ENCODE data around the gene LTBP1.

LTBP1 gene

GRCh38 chr2:33094303-33094702 is 147.6 kb downstream of the LTBP1 start:
- Histone ChIP-seq H3K36me3 (ENCODE audit: control insufficient read depth, insufficient read depth, low read length) (no peaks in the 10 kb centered on the region), H3K4me1 (ENCODE audit: control insufficient read depth, insufficient read depth, low read length) (no peaks in the 10 kb centered on the region), H3K9ac (ENCODE audit: low read depth, low read length) (no peak overlapping the region), H3K4me3 (ENCODE audit: low read depth, low read length) (no peak overlapping the region), H3K27me3 (ENCODE audit: control insufficient read depth, insufficient read depth, low read length) (no peaks in the 10 kb centered on the region), H3K9me3 (ENCODE audit: control insufficient read depth, insufficient read depth, low read length) (no peaks in the 10 kb centered on the region)

- Histone ChIP-seq H3K27me3 (ENCODE audit: control insufficient read depth, insufficient read depth, low read length) (no peaks in the 10 kb centered on the region), H3K9me3 (ENCODE audit: control insufficient read depth, insufficient read depth, low read length) (no peaks in the 10 kb centered on the region), H3K4me1 (ENCODE audit: control insufficient read depth, insufficient read depth, low read length) (no peaks in the 10 kb centered on the region), H3K36me3 (ENCODE audit: control insufficient read depth, insufficient read depth, low read length) (no peaks in the 10 kb centered on the region), H3K4me3 (ENCODE audit: low read depth, low read length) (no peak overlapping the region), H3K9ac (ENCODE audit: low read depth, low read length) (no peak overlapping the region)
Measured at GRCh38 chr2:33099989-33100388, 153.2 kb downstream of the LTBP1 start.

GRCh38 chr2:33100921-33101320 is 154.2 kb downstream of the LTBP1 start:
- Histone ChIP-seq H3K4me3 (ENCODE audit: low read depth, low read length) (no peak overlapping the region), H3K9ac (ENCODE audit: low read depth, low read length) (no peak overlapping the region), H3K4me1 (ENCODE audit: control insufficient read depth, insufficient read depth, low read length) (no peaks in the 10 kb centered on the region), H3K9me3 (ENCODE audit: control insufficient read depth, insufficient read depth, low read length) (no peaks in the 10 kb centered on the region), H3K27me3 (ENCODE audit: control insufficient read depth, insufficient read depth, low read length) (no peaks in the 10 kb centered on the region), H3K36me3 (ENCODE audit: control insufficient read depth, insufficient read depth, low read length) (no peaks in the 10 kb centered on the region)

GRCh38 chr2:33104052-33104623 is 157.4 kb downstream of the LTBP1 start:
- no peaks in the 10 kb centered on the region for H3K4me1 ChIP-seq (ENCODE audit: control insufficient read depth, insufficient read depth, low read length)
- no peaks in the 10 kb centered on the region for H3K27me3 ChIP-seq (ENCODE audit: control insufficient read depth, insufficient read depth, low read length)
- H3K9me3 ChIP-seq (ENCODE audit: control insufficient read depth, insufficient read depth, low read length), result no peaks in the 10 kb centered on the region
- no peak overlapping the region for H3K9ac ChIP-seq (ENCODE audit: low read depth, low read length)
- no peaks in the 10 kb centered on the region for H3K36me3 ChIP-seq (ENCODE audit: control insufficient read depth, insufficient read depth, low read length)
- no peak overlapping the region for H3K4me3 ChIP-seq (ENCODE audit: low read depth, low read length)

GRCh38 chr2:33104726-33105125 is 158.0 kb downstream of the LTBP1 start:
- Histone ChIP-seq H3K9ac (ENCODE audit: low read depth, low read length) (no peak overlapping the region), H3K4me3 (ENCODE audit: low read depth, low read length) (no peak overlapping the region), H3K9me3 (ENCODE audit: control insufficient read depth, insufficient read depth, low read length) (no peaks in the 10 kb centered on the region), H3K27me3 (ENCODE audit: control insufficient read depth, insufficient read depth, low read length) (no peaks in the 10 kb centered on the region), H3K36me3 (ENCODE audit: control insufficient read depth, insufficient read depth, low read length) (no peaks in the 10 kb centered on the region), H3K4me1 (ENCODE audit: control insufficient read depth, insufficient read depth, low read length) (no peaks in the 10 kb centered on the region)

- no peak overlapping the region for H3K4me3 ChIP-seq (ENCODE audit: low read depth, low read length)
- H3K9ac ChIP-seq (ENCODE audit: low read depth, low read length), result no peak overlapping the region
- no peaks in the 10 kb centered on the region for H3K27me3 ChIP-seq (ENCODE audit: control insufficient read depth, insufficient read depth, low read length)
- H3K36me3 ChIP-seq (ENCODE audit: control insufficient read depth, insufficient read depth, low read length), result no peaks in the 10 kb centered on the region
- no peaks in the 10 kb centered on the region for H3K9me3 ChIP-seq (ENCODE audit: control insufficient read depth, insufficient read depth, low read length)
- no peaks in the 10 kb centered on the region for H3K4me1 ChIP-seq (ENCODE audit: control insufficient read depth, insufficient read depth, low read length)
Measured at GRCh38 chr2:33106115-33106514, 159.4 kb downstream of the LTBP1 start.

GRCh38 chr2:33107690-33108482 is 161.1 kb downstream of the LTBP1 start:
- H3K27me3 ChIP-seq (ENCODE audit: control insufficient read depth, insufficient read depth, low read length), result no peaks in the 10 kb centered on the region
- H3K9me3 ChIP-seq (ENCODE audit: control insufficient read depth, insufficient read depth, low read length), result no peaks in the 10 kb centered on the region
- no peak overlapping the region for H3K9ac ChIP-seq (ENCODE audit: low read depth, low read length)
- no peaks in the 10 kb centered on the region for H3K4me1 ChIP-seq (ENCODE audit: control insufficient read depth, insufficient read depth, low read length)
- H3K36me3 ChIP-seq (ENCODE audit: control insufficient read depth, insufficient read depth, low read length), result no peaks in the 10 kb centered on the region
- H3K4me3 ChIP-seq (ENCODE audit: low read depth, low read length), result no peak overlapping the region

- Histone ChIP-seq H3K4me3 (ENCODE audit: low read depth, low read length) (no peak overlapping the region), H3K9me3 (ENCODE audit: control insufficient read depth, insufficient read depth, low read length) (no peaks in the 10 kb centered on the region), H3K9ac (ENCODE audit: low read depth, low read length) (no peak overlapping the region), H3K36me3 (ENCODE audit: control insufficient read depth, insufficient read depth, low read length) (no peaks in the 10 kb centered on the region), H3K27me3 (ENCODE audit: control insufficient read depth, insufficient read depth, low read length) (no peaks in the 10 kb centered on the region), H3K4me1 (ENCODE audit: control insufficient read depth, insufficient read depth, low read length) (no peaks in the 10 kb centered on the region)
Measured at GRCh38 chr2:33108483-33109443, 162.0 kb downstream of the LTBP1 start.

- H3K27me3 ChIP-seq (ENCODE audit: control insufficient read depth, insufficient read depth, low read length), result no peaks in the 10 kb centered on the region
- no peaks in the 10 kb centered on the region for H3K9me3 ChIP-seq (ENCODE audit: control insufficient read depth, insufficient read depth, low read length)
- no peak overlapping the region for H3K9ac ChIP-seq (ENCODE audit: low read depth, low read length)
- H3K4me3 ChIP-seq (ENCODE audit: low read depth, low read length), result no peak overlapping the region
- no peaks in the 10 kb centered on the region for H3K4me1 ChIP-seq (ENCODE audit: control insufficient read depth, insufficient read depth, low read length)
- H3K36me3 ChIP-seq (ENCODE audit: control insufficient read depth, insufficient read depth, low read length), result no peaks in the 10 kb centered on the region
Measured at GRCh38 chr2:33110461-33110860, 163.7 kb downstream of the LTBP1 start.

- H3K36me3 ChIP-seq (ENCODE audit: control insufficient read depth, insufficient read depth, low read length), result no peaks in the 10 kb centered on the region
- no peaks in the 10 kb centered on the region for H3K9me3 ChIP-seq (ENCODE audit: control insufficient read depth, insufficient read depth, low read length)
- no peak overlapping the region for H3K4me3 ChIP-seq (ENCODE audit: low read depth, low read length)
- H3K27me3 ChIP-seq (ENCODE audit: control insufficient read depth, insufficient read depth, low read length), result no peaks in the 10 kb centered on the region
- H3K4me1 ChIP-seq (ENCODE audit: control insufficient read depth, insufficient read depth, low read length), result no peaks in the 10 kb centered on the region
- no peak overlapping the region for H3K9ac ChIP-seq (ENCODE audit: low read depth, low read length)
Measured at GRCh38 chr2:33111002-33111446, 164.3 kb downstream of the LTBP1 start.

- H3K27me3 ChIP-seq (ENCODE audit: control insufficient read depth, insufficient read depth, low read length), result no peaks in the 10 kb centered on the region
- H3K36me3 ChIP-seq (ENCODE audit: control insufficient read depth, insufficient read depth, low read length), result no peaks in the 10 kb centered on the region
- H3K9me3 ChIP-seq (ENCODE audit: control insufficient read depth, insufficient read depth, low read length), result no peaks in the 10 kb centered on the region
- H3K4me3 ChIP-seq (ENCODE audit: low read depth, low read length), result no peak overlapping the region
- H3K9ac ChIP-seq (ENCODE audit: low read depth, low read length), result no peak overlapping the region
- H3K4me1 ChIP-seq (ENCODE audit: control insufficient read depth, insufficient read depth, low read length), result no peaks in the 10 kb centered on the region
Measured at GRCh38 chr2:33115196-33115595, 168.4 kb downstream of the LTBP1 start.

All from iPS-15b (cell line).